ENCODE data around the gene MRPS7.
"Not testable (repeated sequence)": the region's sequence is repeated elsewhere in the genome, so short reads cannot be mapped to it uniquely, and the experiment has no call there.

The MRPS7 gene

DNA sequence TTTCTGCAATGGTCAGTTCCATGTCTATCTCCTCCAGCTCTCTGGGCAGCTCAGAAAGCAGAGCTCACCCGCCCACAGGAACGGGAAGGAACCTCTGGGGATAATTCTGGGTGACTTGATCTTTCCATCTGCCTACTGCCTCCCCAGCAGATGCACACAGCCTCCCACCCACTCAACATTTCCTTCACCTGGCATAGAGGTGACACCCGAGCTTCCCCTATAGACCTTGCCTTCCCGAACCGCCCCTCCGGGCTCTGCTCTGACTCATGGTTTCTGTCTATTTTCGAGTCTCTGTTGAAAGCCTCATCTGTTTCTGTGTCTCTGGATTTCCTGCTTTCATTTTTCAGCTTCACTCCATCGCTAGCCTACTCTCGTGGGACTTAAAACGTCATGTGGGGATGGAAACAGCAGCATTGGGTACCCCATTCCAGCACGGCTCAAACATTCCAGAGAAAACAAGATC is 11.6 kb upstream of the MRPS7 start:
- TF ChIP-seq, protein P1, sequence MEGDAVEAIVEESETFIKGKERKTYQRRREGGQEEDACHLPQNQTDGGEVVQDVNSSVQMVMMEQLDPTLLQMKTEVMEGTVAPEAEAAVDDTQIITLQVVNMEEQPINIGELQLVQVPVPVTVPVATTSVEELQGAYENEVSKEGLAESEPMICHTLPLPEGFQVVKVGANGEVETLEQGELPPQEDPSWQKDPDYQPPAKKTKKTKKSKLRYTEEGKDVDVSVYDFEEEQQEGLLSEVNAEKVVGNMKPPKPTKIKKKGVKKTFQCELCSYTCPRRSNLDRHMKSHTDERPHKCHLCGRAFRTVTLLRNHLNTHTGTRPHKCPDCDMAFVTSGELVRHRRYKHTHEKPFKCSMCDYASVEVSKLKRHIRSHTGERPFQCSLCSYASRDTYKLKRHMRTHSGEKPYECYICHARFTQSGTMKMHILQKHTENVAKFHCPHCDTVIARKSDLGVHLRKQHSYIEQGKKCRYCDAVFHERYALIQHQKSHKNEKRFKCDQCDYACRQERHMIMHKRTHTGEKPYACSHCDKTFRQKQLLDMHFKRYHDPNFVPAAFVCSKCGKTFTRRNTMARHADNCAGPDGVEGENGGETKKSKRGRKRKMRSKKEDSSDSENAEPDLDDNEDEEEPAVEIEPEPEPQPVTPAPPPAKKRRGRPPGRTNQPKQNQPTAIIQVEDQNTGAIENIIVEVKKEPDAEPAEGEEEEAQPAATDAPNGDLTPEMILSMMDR (IDR thresholded peaks at IDR 0.05; ENCODE audit: low read depth, low read length, missing control alignments), result no peak
- H3K4me3 ChIP-seq (replicated peaks; ENCODE audit: low read depth, low read length), result no peak overlapping the region
- no peak for DNase-seq (ENCODE audit: extremely low read depth, low read depth)

DNA sequence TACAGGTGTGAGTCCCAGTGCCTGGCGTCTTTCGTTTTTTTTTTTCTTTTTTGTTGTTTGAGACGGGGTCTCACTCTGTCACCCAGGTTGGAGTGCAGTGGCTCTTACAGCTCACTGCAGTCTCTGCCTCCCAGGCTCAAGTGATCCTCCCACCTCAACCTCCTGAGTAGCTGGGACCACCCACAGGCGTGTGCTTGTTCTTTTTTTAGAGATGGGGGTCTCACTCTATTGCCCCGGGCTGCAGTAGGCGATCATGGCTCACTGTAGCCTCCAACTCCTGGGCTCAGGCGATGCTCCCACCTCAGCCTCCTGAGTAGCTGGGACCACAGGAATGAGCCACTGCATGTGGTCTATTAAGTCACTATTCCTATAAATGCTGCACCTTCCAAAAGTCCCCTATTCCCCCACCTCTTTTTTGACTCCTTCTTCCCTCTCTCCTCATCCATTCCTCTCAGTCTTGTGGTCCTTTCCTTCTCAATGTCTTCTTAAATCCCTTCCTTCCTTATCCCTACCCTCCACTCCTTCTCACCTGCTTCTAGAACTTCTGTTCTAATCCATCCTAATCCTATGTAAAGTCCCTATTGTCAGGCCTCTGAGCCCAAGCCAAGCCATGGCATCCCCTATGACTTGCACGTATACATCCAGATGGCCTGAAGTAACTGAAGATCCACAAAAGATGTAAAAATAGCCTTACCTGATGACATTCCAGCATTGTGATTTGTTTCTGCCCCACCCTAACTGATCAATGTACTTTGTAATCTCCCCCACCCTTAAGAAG is 9.5 kb upstream of the MRPS7 start:
- no peak overlapping the region for H3K4me3 ChIP-seq (replicated peaks; ENCODE audit: low read depth, low read length)
- TF ChIP-seq, protein P1 (IDR thresholded peaks at IDR 0.05; ENCODE audit: low read depth, low read length, missing control alignments), result no peak
- DNase-seq (ENCODE audit: extremely low read depth, low read depth), result no peak

DNA sequence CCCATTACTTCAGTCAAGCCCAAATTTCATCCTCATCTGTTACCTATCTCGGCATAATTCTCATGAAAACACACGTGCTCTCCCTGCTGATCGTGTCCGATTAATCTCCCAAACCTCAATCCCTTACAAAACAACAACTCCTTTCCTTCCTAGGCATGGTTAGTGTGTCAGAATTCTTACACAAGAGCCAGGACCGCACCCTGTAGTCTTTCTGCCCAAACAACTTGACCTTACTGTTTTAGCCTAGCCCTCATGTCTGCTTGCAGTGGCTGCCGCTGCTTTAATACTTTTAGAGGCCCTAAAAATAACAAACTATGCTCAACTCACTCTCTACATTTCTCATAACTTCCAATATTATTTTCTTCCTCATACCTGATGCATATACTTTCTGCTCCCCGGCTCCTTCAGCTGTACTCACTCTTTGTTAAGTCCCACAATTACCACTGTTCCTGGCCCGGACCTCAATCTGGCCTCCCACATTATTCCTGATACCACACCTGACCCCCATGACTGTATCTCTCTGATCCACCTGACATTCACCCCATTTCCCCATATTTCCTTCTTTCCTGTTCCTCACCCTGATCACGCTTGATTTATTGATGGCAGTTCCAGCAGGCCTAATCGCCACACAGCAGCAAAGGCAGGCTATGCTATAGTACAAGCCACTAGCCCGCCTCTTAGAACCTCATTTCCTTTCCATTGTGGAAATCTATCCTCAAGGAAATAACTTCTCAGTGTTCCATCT is 5.6 kb upstream of the MRPS7 start:
- not testable (repeated sequence) for H3K4me3 ChIP-seq (replicated peaks; ENCODE audit: low read depth, low read length); DNase-seq (ENCODE audit: extremely low read depth, low read depth)

DNA sequence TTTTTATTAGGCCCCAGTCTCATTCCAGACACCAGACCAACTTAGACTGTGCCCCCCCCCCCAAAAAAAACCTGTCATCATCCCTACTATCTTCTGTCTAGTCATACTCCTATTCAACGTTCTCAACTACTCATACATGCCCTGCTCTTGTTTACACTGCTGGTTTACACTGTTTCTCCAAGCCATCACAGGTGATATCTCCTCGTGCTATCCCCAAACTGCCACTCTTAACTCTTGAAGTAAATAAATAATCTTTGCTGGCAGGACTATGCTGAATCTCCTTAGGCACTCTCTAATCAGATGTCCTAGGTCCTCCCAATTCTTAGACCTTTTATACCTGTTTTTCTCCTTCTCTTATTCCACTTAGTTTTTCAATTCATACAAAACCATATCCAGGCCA is 4.5 kb upstream of the MRPS7 start:
- DNase-seq (ENCODE audit: extremely low read depth, low read depth), result not testable (repeated sequence)

DNA sequence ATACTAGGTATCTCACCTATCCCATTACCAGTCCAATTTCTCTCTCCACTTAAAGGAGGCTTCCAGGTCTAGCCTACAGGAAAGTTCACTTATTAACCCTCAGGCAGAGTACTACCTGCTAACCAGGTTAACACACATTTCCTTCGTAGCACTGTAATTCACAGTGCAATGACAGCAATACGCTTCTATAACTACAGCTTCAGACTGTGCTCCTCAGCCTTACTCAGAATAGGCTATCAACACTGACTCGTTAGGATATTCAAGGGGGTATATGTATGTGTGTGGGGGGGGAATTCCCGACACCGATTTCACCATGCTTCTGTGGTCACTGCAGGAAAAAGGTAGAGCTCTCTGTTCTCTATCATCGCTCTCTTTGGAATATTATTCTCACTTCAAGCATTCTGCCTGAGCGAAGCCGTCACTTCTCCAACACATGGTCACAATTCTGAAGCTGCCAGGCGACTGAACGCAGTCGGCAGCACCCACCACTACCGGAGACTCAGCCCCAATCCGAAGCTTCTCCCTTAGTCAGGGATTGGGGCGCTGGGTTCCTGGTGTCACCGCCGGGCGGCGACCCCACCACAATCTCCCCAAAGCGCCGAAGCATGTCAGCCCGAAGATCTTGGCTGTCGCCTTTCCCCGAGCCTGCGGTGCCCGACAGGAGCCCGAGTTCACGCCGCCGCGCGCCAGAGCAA is 891 bp upstream of the MRPS7 start:
- H3K4me3 ChIP-seq (replicated peaks; ENCODE audit: low read depth, low read length), result peak overlapping the region; percentile 76
- no peak for DNase-seq (ENCODE audit: extremely low read depth, low read depth)
- TF ChIP-seq, protein P1 (IDR thresholded peaks at IDR 0.05; ENCODE audit: low read depth, low read length, missing control alignments), result no peak

More for the DNA sequence above, 4.5 kb upstream of the MRPS7 start:
- not testable (repeated sequence) for H3K4me3 ChIP-seq (replicated peaks; ENCODE audit: low read depth, low read length)

DNA sequence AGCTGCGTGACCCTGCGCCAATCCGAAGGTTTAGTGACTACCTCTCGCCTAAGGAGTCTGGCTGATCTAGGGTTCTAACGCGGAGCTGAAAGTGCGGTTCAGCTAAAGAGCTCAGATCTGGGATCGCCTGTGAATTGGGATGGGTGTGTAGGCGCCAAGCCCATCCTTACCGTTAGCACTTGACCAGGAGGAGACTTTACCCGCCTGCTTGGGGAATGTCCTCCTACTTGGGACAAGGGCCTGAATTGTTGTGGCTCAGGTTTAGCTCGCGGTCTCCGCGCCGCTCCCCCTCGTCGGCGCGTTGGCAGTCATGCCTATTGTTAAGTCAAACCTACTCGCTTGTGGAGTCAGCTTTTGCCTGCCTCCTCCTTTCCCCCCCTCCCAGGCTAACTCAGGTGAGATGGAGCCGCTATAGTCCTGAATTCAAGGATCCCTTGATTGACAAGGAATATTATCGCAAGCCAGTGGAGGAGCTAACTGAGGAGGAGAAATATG is 480 bp downstream of the MRPS7 start:
- DNase-seq (ENCODE audit: extremely low read depth, low read depth), result no peak
- H3K4me3 ChIP-seq (replicated peaks; ENCODE audit: low read depth, low read length), result peak overlapping the region; percentile 76
- TF ChIP-seq, protein P1 (IDR thresholded peaks at IDR 0.05; ENCODE audit: low read depth, low read length, missing control alignments), result no peak

DNA sequence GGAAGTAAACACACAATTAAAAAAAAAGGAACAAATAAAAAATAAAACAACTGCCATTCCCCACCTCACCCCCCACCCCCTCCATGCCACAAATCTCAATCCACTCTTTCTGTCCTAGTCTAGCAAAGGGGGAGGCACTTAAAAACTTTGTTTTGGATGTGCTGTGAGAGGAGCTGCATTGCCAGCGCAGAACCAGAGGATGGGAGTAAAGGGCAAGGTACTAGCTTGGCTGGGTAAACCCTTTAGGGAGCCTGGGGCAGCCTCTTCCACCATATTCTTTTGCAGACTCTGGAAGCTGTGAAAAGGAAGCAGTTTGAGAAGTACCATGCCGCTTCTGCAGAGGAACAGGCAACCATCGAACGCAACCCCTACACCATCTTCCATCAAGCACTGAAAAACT is 1.4 kb downstream of the MRPS7 start:
- H3K4me3 ChIP-seq (replicated peaks; ENCODE audit: low read depth, low read length), result peak overlapping the region; percentile 76
- DNase-seq (ENCODE audit: extremely low read depth, low read depth), result no peak
- TF ChIP-seq, protein P1 (IDR thresholded peaks at IDR 0.05; ENCODE audit: low read depth, low read length, missing control alignments), result no peak
